Fibroblast of the aortic adventitia (primary cell): ENCODE data around the gene ESF1. TPM values are rescaled to one million over a fixed set of nuclear protein-coding genes. Genes with fewer than 3 reads are reported as not detected.

ENCODE experiments used
- DNase-seq: peaks from one replicate; pipeline ENCODE4 v3.0.0-alpha.2; 2010; ENCODE audit warnings: low read depth
- H3K4me3 ChIP-seq: 2 replicates; pipeline ENCODE4 v1.5.1; 2011; ENCODE audit warnings: low read depth, mild to moderate bottlenecking, control low read depth, low read length, moderate library complexity
- total RNA-seq: library from RNA; depleted of rRNA; stranded (reverse); fragments of >200 nt; gene quantifications from 2 replicates; pipeline ENCODE4 v1.2.3, GENCODE V29; 2012; ENCODE audit warnings: low replicate concordance
- TF ChIP-seq, protein P1 (sequence below): IDR thresholded peaks from 2 replicates; pipeline ENCODE4 v1.5.1; 2011; ENCODE audit warnings: mild to moderate bottlenecking, low read length, control low read depth, inconsistent platforms; ENCODE audit not compliant: insufficient read depth

The ESF1 gene
- total RNA-seq, 1 donor = 15.6 TPM

DNA sequence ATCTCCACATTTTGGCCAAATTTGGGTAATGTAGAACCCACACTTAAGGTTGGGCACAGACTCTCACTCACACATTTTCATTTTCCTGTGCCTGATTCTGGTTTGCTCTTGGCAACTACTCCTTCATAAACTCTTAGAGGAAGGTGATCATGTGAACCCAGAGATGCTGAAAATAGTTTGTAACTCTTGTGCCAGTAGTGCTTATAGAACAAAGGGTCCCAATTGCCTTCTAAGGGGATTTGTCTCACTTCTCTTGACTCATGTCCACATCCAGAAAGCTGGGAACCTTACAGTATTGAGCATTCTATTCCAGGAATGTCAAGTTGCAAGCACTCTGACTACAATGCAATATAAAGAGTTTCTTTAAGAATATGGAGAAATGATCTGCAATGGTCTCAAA, 84.0 kb downstream of the ESF1 start:
- no peak for DNase-seq
- no peak overlapping the region for H3K4me3 ChIP-seq
- TF ChIP-seq, protein P1, sequence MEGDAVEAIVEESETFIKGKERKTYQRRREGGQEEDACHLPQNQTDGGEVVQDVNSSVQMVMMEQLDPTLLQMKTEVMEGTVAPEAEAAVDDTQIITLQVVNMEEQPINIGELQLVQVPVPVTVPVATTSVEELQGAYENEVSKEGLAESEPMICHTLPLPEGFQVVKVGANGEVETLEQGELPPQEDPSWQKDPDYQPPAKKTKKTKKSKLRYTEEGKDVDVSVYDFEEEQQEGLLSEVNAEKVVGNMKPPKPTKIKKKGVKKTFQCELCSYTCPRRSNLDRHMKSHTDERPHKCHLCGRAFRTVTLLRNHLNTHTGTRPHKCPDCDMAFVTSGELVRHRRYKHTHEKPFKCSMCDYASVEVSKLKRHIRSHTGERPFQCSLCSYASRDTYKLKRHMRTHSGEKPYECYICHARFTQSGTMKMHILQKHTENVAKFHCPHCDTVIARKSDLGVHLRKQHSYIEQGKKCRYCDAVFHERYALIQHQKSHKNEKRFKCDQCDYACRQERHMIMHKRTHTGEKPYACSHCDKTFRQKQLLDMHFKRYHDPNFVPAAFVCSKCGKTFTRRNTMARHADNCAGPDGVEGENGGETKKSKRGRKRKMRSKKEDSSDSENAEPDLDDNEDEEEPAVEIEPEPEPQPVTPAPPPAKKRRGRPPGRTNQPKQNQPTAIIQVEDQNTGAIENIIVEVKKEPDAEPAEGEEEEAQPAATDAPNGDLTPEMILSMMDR = no peak

DNA sequence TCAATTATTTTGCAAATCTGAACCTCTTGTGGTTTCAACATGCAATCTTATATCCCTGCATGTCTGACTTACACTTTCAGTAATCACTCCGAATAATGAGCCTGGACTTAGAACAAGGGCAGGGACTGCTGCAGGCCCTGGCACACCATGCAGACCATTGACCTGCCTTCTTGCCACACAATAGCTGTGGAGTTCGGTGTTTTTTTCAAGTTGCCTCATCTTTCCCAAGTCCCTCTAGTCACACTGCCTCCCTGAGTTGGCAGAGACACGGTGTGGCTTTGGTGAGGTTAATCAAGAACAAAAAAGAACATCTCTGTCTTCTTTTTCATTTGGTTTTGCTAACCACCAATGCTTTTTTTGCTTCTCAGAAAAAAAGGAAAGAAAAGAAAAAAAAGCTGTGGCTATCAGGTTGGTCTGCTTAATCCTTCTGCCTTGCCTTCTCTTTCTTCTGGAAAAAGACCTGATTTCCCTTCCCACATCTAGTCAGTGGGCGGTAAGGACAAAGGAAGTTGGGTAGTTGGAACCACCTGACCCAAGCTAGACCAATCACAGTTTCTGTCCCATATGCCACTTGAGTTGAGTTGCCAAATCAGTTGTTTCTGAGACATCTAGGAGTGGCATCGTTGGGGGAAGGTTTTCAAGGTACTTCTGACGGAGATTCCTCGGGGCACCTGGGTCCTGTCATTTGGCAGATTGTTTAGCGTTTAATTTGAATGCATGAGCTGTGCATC, 90.1 kb downstream of the ESF1 start:
- TF ChIP-seq, protein P1 = no peak
- peak; percentile 3 for DNase-seq
- no peak overlapping the region for H3K4me3 ChIP-seq

DNA sequence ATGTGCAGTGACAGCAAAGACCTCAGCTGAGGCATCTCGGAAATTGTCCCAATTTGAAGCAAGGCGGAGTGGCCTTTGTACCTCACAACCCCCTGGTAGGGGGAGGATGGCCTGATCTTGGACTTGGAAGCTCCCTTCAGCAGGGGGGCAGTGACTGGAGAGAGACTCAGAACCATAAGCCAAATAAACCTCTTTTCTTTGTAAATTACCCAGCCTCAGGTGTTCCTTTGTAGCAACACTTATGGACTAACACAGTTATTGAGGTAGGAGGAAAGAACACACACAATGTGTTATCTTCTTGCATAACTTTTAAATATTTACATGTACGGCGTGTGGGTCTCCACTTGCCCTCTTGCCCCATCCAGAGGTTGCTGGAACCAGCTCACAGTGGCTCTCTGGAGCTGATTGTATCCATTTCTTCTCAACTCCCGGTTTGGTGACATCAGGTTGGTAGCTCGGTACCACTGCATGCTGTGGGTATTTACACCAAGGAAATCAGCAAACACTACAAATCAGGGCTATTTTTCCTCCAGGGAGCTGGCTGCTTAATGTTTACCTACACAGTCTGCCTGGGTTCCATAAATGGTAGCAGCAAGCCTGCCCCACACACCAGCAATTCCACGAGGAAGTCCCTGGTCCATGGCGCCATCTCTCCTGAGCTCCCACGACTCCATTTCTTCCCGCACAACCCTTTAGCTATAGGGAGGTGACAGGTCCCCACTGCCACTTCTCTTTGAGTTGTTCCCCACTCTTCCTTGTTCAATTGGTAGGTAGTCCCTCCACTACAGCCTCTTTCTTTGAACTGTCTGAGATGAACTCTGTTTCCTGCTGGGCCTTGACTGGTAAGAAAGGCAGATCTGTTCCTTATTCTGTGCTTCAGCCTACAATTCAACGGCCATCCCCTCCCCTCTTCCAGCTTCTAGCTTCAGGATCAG, 91.7 kb downstream of the ESF1 start:
- no peak overlapping the region for H3K4me3 ChIP-seq
- DNase-seq = no peak
- TF ChIP-seq, protein P1 = no peak

DNA sequence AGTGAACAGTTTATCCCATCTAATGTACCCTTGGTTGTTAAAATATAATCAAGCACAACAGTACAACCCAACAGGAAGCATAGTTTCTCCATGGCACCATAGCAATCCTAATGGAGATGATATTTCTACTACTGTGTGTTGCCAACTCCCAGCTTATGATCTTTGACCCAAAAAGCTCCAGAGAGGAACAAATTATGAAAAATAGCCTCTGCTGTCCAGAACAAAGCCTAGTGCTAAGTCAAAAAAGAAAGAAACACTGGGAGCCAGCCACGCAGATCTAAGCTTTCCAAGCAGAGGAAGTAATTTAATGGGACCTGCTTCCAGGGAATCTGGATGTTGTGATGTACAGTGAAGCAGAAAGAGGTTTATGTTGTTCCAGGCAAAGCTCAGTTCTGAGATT, 93.8 kb downstream of the ESF1 start:
- DNase-seq = no peak
- TF ChIP-seq, protein P1 = no peak
- H3K4me3 ChIP-seq = no peak overlapping the region

DNA sequence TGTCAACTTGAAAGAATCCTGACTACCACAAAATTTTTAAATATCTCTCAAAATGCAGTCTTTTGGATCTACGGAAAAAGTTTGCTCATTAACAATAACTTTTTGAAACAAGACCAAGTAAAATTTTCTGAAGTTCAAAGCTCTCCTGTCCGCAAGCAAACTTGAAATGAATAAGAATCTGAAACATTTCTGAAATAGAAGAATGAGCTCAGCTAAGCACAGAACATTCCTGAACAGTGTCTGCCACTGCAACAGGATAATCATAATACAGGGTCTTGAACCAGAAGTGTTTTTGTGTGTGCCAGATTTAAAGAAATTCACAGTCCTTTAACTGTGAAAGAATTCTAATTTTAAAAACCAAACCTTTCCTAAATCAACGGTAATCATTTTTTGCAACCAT, 96.9 kb downstream of the ESF1 start:
- no peak for DNase-seq
- H3K4me3 ChIP-seq = no peak overlapping the region
- TF ChIP-seq, protein P1 = no peak

DNA sequence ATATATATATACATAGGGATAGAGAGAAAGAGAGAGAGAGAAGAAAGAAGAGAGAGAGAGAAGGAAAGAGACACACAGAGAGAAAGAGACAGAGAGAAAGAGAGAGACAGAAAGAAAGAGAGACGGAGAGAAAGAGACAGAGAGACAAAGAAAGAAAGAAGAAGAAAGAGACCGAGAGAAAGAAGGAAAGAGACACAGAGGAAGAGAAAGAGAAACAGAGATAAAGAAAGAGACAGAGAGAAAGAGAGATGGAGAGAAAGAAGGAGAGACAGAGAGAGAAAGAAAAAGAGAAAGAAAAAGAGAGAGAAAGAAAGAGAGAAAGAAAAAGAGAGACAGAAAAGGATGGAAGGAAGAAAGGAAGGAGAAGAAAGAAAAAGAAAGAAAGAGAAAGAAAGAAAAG, 99.1 kb downstream of the ESF1 start:
- no peak overlapping the region for H3K4me3 ChIP-seq
- TF ChIP-seq, protein P1 = no peak
- no peak for DNase-seq
